ENCODE results near the gene ROR2.
A peak's percentile ranks its signal among the peaks of the same experiment; 100 is the strongest.
"Not testable (repeated sequence)": the region's sequence is repeated elsewhere in the genome, so short reads cannot be mapped to it uniquely, and the experiment has no call there.

The ROR2 gene

DNA sequence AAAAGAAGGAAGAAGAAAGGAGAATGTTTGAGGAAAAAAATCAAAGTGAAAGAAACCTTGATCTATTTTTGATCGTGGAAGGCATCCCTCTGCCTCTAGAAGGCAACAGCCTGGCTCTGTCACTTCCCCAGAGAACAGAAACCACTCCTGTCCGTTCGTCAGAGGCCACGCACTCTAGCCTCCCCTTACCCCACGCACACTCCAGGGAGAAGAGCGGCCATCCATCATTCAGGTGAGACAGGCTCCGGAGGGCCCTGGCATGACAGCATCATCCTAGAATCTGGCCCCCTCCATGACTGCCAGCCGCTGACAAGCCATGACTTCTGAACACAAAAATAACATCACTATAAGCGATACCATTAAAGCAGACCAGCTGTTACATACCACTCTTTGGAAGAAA, 135.8 kb downstream of the ROR2 start:
- no peak for DNase-seq

- DNase-seq = no peak
Measured at GRCh38 chr9:91813176-91813795, 136.7 kb downstream of the ROR2 start.

DNA sequence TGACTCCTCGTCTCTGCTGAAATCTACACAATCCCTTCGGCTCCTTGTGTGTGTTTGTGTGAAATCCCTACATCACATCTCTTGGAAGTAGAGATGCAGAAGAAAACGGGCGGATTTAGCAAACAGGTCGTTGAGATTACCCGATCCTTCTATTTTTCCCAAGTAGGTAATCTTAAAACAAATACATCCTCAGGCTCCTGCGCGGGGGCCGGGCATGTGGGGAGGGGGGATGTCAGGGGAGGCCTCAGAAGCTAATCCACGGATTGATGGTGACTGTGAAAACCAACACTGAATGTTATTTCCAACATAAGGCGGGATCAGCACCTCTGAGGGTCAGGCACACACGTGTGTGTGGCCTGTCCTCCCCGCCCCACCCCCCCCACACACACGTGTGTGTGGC, 137.8 kb downstream of the ROR2 start:
- no peak for DNase-seq

GRCh38 chr9:91811024-91811909, 138.8 kb downstream of the ROR2 start:
- DNase-seq = no peak

GRCh38 chr9:91810286-91810905, 139.6 kb downstream of the ROR2 start:
- DNase-seq = no peak

- DNase-seq = no peak
Measured at GRCh38 chr9:91809581-91810285, 140.3 kb downstream of the ROR2 start.

- DNase-seq = no peak
Measured at GRCh38 chr9:91807643-91808246, 142.3 kb downstream of the ROR2 start.

GRCh38 chr9:91805031-91805430, 145.0 kb downstream of the ROR2 start:
- no peak for DNase-seq

- DNase-seq = no peak
Measured at GRCh38 chr9:91803970-91804752, 145.9 kb downstream of the ROR2 start.

- no peak for DNase-seq
Measured at GRCh38 chr9:91803151-91803940, 146.7 kb downstream of the ROR2 start.

- DNase-seq = no peak
Measured at GRCh38 chr9:91802391-91802790, 147.6 kb downstream of the ROR2 start.

GRCh38 chr9:91800473-91801030, 149.5 kb downstream of the ROR2 start:
- DNase-seq = no peak

- DNase-seq = no peak
Measured at GRCh38 chr9:91799113-91799744, 150.8 kb downstream of the ROR2 start.

- DNase-seq = peak in 1 of 2 donors; percentile 10
Measured at GRCh38 chr9:91798273-91799112, 151.5 kb downstream of the ROR2 start.

DNA sequence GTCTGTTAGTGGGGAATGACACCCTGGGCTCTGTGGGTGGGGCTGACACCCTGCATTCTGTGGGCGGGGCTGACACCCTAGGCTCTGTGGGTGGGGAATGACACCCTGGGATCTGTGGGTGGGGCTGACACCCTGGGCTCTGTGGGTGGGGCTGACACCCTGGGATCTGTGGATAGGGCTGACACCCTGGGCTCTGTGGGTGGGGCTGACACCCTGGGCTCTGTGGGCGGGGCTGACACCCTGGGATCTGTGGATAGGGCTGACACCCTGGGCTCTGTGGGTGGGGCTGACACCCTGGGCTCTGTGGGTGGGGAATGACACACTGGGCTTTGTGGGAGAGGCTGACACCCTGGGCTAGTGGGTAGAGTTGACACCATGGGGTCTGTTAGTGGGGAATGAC, 152.5 kb downstream of the ROR2 start:
- DNase-seq = not testable (repeated sequence)

DNA sequence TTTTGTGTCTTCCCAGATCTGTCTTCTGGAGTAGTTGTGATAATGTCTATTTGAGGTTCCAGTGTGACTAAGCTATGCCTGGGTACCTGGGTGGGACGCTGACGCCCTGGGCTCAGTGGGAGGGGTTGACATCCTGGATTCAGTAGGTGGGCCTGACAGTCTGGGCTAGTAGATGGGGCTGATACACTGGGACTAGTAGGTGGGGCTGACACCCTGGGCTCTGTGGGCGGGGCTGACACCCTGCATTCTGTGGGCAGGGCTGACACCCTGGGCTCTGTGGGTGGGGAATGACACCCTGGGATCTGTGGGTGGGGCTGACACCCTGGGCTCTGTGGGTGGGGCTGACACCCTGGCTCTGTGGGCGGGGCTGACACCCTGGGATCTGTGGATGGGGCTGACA, 153.5 kb downstream of the ROR2 start:
- not testable (repeated sequence) for DNase-seq

- DNase-seq = no peak
Measured at GRCh38 chr9:91795598-91796241, 154.3 kb downstream of the ROR2 start.

DNA sequence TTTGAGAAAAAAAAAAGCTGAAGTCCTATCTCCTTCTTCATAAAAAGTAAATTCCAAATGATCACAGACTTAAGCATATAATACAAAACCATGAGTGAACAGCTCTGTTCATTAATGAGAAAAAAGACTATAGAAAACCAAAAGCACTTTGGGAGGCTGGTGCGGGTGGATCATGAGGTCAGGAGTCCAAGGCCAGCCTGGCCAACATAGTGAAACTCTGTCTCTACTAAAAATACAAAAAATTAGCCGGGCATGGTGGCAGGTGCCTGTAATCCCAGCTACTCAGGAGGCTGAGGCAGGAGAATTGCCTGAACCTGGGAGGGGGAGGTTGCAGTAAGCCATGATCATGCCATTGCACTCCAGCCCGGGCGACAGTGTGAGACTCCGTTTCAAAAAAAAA, 156.7 kb downstream of the ROR2 start:
- DNase-seq = not testable (repeated sequence)

GRCh38 chr9:91790917-91791316, 159.1 kb downstream of the ROR2 start:
- no peak for DNase-seq
